GM13977 (cell line): ENCODE results near the gene ATXN1.

Experiments
- DNase-seq: peaks from one replicate; pipeline ENCODE4 v3.0.0; 2012; ENCODE audit warnings: low spot score
- CTCF ChIP-seq: IDR thresholded peaks from 2 replicates; pipeline ENCODE4 v1.5.1; 2012; ENCODE audit warnings: mild to moderate bottlenecking, control low read depth; ENCODE audit not compliant: insufficient read depth; ENCODE audit errors: extremely low read depth, missing control alignments
- in situ Hi-C: fragments of 300-500 bp; cut with MboI; formaldehyde crosslinking; loops from one replicate; pipeline ENCODE4 v1.12.0; 2022; ENCODE audit warnings: low sequenced_read_pairs, low pct_unique_long_range_greater_than_20kb, mixed read lengths, inconsistent platforms; ENCODE audit not compliant: unreplicated experiment

ATXN1 gene

DNA sequence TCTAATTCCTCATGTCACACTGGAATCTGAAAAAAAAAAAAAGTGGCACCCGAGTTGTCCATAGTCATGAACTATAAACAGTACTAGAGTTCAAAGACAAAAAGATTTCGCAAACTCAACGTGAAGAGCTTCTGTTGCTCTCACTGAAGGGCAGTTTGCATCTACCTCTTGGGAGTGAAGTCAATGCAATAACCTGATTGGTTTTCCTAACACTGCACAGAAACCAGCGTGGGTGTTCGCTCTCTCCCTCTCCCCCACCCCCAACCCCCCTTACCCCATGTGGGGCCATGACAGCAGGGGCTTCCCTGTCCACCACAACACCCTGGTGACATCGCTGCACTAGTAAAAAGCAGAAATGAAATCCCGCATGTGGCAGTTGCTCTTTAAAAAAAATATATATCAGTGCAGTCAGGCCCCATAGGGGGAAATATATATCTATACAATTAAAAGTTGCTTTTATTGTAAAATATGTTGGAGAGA is 456.0 kb downstream of the ATXN1 start:
- in situ Hi-C loops = no loop called here
- TF ChIP-seq CTCF = no peak
- DNase-seq = peak; percentile 83

GRCh38 chr6:16302721-16303552 is 458.3 kb downstream of the ATXN1 start:
- no peak for TF ChIP-seq CTCF
- in situ Hi-C loops = no loop called here
- no peak for DNase-seq

- peak; percentile 81 for DNase-seq
- in situ Hi-C loops = no loop called here
- no peak for TF ChIP-seq CTCF
Measured at GRCh38 chr6:16301511-16301910, 459.7 kb downstream of the ATXN1 start.

GRCh38 chr6:16299861-16300260 is 461.4 kb downstream of the ATXN1 start:
- TF ChIP-seq CTCF = no peak
- DNase-seq = no peak
- in situ Hi-C loops = no loop called here

- in situ Hi-C loops = no loop called here
- no peak for TF ChIP-seq CTCF
Measured at GRCh38 chr6:16296061-16296670, 465.1 kb downstream of the ATXN1 start.

GRCh38 chr6:16295471-16295870 is 465.8 kb downstream of the ATXN1 start:
- no peak for TF ChIP-seq CTCF
- in situ Hi-C loops = no loop called here
- no peak for DNase-seq

More at GRCh38 chr6:16296061-16296670, 465.1 kb downstream of the ATXN1 start:
- no peak for DNase-seq
